ENCODE measurements around the gene GLT6D1. TPM values are rescaled to one million over a fixed set of nuclear protein-coding genes. Genes with fewer than 3 reads are reported as not detected.

The GLT6D1 gene
- total RNA-seq, 6 experiments from 2014 or later, result not detected

DNA sequence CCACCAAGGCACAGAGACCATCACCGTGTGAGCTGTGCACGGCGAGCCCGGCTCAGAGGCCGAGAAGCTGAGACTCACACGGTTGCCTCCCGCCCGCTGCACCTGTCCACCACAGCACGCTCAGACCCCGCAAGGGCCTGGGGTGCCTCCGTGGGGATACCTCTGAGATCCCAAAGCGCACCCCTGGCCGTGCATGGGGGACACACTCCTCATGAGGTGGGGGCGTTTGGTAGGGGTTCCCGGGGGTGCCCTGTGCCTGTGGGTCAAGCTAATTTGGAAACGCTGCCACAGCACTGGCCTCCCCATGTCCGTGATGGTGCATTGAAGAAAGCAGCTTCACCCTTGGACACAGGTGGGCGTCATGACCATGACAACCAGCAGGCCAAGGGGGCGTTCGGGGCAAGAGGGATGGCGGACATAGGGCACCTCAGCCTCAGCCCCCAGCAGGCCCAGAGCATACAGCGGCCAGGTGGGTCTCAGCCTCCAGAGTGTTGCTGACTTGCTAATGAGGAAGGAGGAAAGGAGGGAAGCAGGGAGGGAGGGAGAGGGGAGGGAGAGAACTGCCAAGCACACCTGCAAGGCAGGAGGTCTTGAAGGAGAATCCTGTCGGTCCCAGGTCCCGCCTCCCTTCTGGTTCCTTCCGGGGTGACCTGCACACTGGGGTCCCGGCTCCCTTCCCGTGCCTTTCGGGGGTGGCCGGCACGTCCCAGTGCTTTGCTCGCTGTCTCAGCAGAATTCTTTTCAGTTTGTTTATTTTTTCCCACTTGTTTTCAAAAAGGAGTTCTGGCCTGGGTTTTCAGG lies 34.7 kb downstream of the GLT6D1 start:
- Histone ChIP-seq H3K36me3 (no peaks in the 10 kb centered on the region), H3K9me3 (no peaks in the 10 kb centered on the region), H3K4me1 (no peaks in the 10 kb centered on the region), H3K27ac (no peak overlapping the region), H3K4me3 (no peak overlapping the region), H3K27me3 (no peaks in the 10 kb centered on the region)
- no peak for ATAC-seq
- WGBS (ENCODE audit: insufficient coverage, low coverage, low lambda C conversion rate, missing lambda C conversion rate), result 50% methylated on average over 16 of the region's 31 CpGs
- peak in 2 of 3 donors; percentile 41 to 52 for DNase-seq
- intact Hi-C loops (cut with DNase I), result no loop called here
- no peak for TF ChIP-seq POLR2A (IDR thresholded peaks at IDR 0.05)
- TF ChIP-seq, protein P1, sequence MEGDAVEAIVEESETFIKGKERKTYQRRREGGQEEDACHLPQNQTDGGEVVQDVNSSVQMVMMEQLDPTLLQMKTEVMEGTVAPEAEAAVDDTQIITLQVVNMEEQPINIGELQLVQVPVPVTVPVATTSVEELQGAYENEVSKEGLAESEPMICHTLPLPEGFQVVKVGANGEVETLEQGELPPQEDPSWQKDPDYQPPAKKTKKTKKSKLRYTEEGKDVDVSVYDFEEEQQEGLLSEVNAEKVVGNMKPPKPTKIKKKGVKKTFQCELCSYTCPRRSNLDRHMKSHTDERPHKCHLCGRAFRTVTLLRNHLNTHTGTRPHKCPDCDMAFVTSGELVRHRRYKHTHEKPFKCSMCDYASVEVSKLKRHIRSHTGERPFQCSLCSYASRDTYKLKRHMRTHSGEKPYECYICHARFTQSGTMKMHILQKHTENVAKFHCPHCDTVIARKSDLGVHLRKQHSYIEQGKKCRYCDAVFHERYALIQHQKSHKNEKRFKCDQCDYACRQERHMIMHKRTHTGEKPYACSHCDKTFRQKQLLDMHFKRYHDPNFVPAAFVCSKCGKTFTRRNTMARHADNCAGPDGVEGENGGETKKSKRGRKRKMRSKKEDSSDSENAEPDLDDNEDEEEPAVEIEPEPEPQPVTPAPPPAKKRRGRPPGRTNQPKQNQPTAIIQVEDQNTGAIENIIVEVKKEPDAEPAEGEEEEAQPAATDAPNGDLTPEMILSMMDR (IDR thresholded peaks at IDR 0.05), result no peak

DNA sequence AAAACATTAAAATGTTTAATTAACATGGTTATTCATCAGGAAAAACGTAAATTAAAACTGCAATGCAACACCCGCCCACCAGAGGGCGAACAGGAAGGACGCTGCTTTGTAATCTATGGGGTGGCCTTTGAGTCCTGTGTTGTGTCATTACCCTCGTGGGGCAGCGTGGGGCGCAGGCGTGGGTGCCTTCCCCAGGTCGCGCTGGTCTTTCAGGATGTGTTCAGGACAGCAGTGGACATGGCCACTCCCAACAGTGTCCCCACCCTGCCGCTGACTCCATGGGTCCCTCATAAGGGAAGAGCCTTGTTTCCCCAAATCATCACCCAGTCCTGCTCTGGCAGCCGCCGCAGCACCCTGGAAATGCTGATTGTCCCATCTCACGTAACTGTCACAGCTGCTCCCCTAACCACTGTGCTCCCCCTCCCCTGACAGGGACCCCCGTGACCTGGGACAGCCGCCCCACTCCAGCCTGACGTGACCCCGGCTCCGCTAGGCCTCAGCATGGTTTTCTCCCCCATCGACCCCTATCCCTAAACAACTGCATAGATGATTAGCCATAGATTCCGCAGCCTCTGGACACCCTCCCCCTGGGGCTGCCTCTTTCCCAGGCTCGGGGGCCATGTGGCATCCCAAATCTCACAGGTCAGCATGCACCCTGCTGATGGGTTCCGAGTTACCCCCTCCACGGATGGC lies 36.4 kb downstream of the GLT6D1 start:
- H3K27me3 ChIP-seq, result no peaks in the 10 kb centered on the region
- WGBS (ENCODE audit: insufficient coverage, low coverage, low lambda C conversion rate, missing lambda C conversion rate), result 14% methylated on average over 9 of the region's 24 CpGs
- DNase-seq (peak in 2 of 3 donors; percentile 44 to 45), ATAC-seq (peak; percentile 46 to 65 (median 56))
- H3K27ac ChIP-seq, result no peak overlapping the region
- no peaks in the 10 kb centered on the region for H3K4me1 ChIP-seq
- no peaks in the 10 kb centered on the region for H3K36me3 ChIP-seq
- no peaks in the 10 kb centered on the region for H3K9me3 ChIP-seq
- no peak overlapping the region for H3K4me3 ChIP-seq
- intact Hi-C loops (cut with DNase I), result no loop called here
- TF ChIP-seq POLR2A (IDR thresholded peaks at IDR 0.05), result no peak
- TF ChIP-seq, protein P1 (IDR thresholded peaks at IDR 0.05), result peak; percentile 34 to 78 (median 74)

DNA sequence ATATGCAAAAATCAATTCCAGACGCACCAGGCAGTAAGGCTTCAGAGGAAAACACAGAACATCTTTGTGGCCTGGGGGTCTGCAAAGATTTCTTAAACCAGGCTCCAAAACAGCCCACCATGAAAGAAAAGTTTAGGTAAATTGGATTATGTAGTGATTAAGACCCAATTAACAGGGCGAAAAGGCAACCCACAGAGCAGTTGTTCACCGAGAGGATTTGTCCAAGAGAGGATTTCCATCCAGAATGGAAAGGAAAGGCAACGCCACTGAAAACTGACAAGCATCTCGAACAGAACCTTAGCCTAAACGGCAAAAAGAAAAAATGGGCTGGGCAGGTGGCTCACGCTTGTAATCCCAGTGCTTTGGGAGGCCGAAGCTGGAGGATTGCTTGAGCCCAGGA lies 37.4 kb downstream of the GLT6D1 start:
- intact Hi-C loops (cut with DNase I), result no loop called here
- TF ChIP-seq, protein P1 (IDR thresholded peaks at IDR 0.05), result no peak
- TF ChIP-seq POLR2A (IDR thresholded peaks at IDR 0.05), result no peak
- DNase-seq (no peak), ATAC-seq (no peak)
- Histone ChIP-seq H3K27ac (no peak overlapping the region), H3K4me1 (no peaks in the 10 kb centered on the region), H3K36me3 (no peaks in the 10 kb centered on the region), H3K27me3 (no peaks in the 10 kb centered on the region), H3K9me3 (no peaks in the 10 kb centered on the region), H3K4me3 (no peak overlapping the region)
- WGBS (ENCODE audit: insufficient coverage, low coverage, low lambda C conversion rate, missing lambda C conversion rate), result 64% methylated on average over 8 of the region's 8 CpGs

DNA sequence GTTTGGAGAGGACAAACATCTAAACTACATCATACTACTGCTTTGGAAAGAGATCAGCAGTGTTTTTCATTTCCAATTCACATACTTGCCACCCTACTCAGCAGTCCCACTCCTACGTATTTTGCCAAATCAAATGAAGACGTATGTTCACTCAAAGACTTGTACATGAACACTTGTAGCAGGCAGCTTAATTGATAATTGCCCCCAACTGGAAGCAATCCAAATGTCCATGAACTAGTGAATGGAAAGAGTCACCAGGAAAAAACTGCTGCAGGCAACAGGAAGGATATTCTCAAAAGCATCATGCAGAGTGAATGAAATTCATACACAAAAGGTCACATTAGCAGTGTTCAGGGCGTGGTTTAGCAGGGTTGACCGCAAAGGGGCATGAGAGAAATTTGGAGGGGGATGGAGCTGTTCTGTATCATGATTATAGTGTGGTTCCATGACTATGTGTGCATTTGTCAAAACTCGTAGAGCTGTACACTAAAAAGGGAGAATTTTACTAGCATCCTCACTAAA lies 39.0 kb downstream of the GLT6D1 start:
- TF ChIP-seq, protein P1 (IDR thresholded peaks at IDR 0.05), result no peak
- no peak for TF ChIP-seq POLR2A (IDR thresholded peaks at IDR 0.05)
- Histone ChIP-seq H3K27me3 (no peaks in the 10 kb centered on the region), H3K27ac (no peak overlapping the region), H3K36me3 (no peaks in the 10 kb centered on the region), H3K9me3 (no peaks in the 10 kb centered on the region), H3K4me1 (no peaks in the 10 kb centered on the region), H3K4me3 (no peak overlapping the region)
- 36% methylated on average over 5 of the region's 5 CpGs for WGBS (ENCODE audit: insufficient coverage, low coverage, low lambda C conversion rate, missing lambda C conversion rate)
- ATAC-seq (no peak), DNase-seq (no peak)
- intact Hi-C loops (cut with DNase I), result no loop called here
